Cardiac septum (tissue), 1 donor: ENCODE results near the gene LYZL6. TPM values are rescaled to one million over a fixed set of nuclear protein-coding genes. Genes with fewer than 3 reads are reported as not detected.

ENCODE experiments used
- DNase-seq: peaks from one replicate; pipeline ENCODE4 v3.0.0-alpha.2; 2020; ENCODE audit warnings: low spot score
- intact Hi-C: fragments of 100-400 bp; cut with DNase I; formaldehyde crosslinking; loops from one replicate; pipeline ENCODE4 v1.14.0; 2022
- long read RNA-seq: library from polyadenylated mRNA; unstranded; transcript quantifications from one replicate; pipeline ENCODE4 v2.0.0, GENCODE V29; 2021
- total RNA-seq: library from RNA; stranded (reverse); fragmentation: NEBNext Ultra II Directional; extraction: Animal tissue kit (Norgen Biotek cat#: 25700); gene quantifications from one replicate; pipeline ENCODE4 v1.2.1, GENCODE V29; 2021
- donor health status: DM: no; HTN: no; CAD: no.

The LYZL6 gene, protein sequence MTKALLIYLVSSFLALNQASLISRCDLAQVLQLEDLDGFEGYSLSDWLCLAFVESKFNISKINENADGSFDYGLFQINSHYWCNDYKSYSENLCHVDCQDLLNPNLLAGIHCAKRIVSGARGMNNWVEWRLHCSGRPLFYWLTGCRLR
- not detected for total RNA-seq
- long read RNA-seq = 0 reads

GRCh38 chr17:35943537-35943936 lies at the start of gene LYZL6:
Gene LYZL6 (minus strand): TSS chr17:35943713. CDS start chr17:35939356, 4,357 bp downstream.
- no peak for DNase-seq
- intact Hi-C loops = loop anchor here (10.0 kb wide), 1 partner anchor 59 kb away; the partner anchor contains the start of gene CCL5

DNA sequence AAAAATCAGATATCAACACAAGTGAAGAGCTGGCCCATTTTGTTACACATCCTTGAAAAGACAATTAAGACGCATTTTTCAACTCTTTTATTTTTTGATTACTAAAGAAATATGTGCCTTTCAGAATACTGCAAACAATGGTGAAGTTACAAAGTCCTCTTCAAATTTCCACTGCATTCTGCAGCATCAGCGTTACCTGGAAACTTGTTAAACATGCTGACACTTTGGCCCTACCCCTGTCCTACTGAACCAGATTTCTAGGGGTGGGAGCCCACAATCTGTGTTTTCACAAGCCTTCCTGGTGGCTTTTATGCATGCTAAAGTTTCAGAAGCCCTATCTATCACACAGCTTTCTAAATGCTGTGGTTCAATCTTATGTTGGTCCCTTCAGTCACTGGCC lies 47.6 kb upstream of the LYZL6 start:
- intact Hi-C loops = no loop called here
- DNase-seq = no peak

GRCh38 chr17:35988164-35988563 lies 44.7 kb upstream of the LYZL6 start:
- intact Hi-C loops = no loop called here
- DNase-seq = no peak

DNA sequence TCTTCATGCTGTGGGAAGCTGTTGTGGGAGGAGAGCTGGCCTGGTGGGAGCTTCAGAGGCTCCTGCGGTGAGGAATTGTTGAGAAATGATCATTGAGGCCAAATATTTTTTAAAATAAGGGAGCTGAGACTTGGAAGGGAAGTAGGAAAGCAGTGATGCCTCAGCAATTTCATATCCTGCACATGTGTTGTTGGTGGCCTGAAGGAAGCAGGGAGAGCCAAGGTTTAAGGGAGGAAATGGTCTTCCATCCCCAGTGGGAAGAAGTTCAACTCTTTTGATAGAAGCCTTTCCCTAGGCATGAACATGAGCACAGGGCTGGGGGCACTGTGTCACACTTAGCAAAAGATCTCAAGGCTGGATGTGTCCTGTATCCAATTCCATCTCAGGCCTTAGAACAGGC lies 43.1 kb upstream of the LYZL6 start, which contains the start of gene CCL14:
CCL14 (minus strand) TSS at position 87 of the 400 bp plus-strand sequence; CDS start at position 7, 80 bp downstream.
- no peak for DNase-seq

DNA sequence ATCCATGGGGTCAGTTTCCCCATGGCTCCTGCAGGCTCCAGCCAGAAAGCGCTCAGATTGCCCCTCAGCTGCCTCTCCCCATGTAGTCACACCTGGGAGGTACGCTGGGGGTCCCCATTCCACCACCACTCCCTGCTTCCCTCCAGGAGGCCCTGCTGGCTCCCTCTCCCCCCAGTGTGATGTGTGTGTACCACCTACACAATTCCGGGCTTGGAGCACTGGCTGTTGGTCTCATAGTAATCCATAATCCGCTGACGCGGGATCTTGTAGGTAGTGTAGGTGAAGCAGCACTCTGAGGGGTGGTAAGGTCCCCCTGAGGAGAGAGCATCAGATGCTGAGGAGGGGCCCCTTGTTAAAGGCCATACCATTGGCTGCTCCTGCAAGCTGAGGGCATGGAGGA lies 40.6 kb upstream of the LYZL6 start:
- intact Hi-C loops = no loop called here

More for the DNA sequence above, 43.1 kb upstream of the LYZL6 start, which contains the start of gene CCL14:
- intact Hi-C loops = no loop called here

GRCh38 chr17:35982409-35983191 lies 39.1 kb upstream of the LYZL6 start:
- intact Hi-C loops = no loop called here

More for the DNA sequence above, 40.6 kb upstream of the LYZL6 start:
- no peak for DNase-seq

DNA sequence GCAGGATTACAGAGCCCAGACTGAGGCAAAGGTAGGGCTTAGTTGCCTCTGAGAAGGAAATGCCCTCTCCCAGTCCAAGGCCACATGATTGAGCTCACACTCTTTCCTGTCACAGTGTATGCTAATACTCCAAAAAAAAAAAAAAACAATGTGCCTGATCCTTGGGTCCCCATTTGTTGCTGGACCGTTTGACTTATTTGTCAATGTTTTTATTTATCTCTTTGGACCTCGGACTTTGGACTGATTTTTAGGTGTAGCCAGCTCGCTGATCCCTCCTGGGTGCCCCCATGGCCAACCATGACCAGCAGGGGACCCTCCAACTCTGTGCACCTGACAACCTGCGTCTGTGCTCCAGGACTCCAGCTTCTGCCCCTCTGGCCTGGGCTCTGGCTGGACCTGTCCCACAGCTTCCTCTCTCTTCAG lies 38.4 kb upstream of the LYZL6 start:
- DNase-seq = no peak
- intact Hi-C loops = no loop called here

More at GRCh38 chr17:35982409-35983191, 39.1 kb upstream of the LYZL6 start:
- no peak for DNase-seq

DNA sequence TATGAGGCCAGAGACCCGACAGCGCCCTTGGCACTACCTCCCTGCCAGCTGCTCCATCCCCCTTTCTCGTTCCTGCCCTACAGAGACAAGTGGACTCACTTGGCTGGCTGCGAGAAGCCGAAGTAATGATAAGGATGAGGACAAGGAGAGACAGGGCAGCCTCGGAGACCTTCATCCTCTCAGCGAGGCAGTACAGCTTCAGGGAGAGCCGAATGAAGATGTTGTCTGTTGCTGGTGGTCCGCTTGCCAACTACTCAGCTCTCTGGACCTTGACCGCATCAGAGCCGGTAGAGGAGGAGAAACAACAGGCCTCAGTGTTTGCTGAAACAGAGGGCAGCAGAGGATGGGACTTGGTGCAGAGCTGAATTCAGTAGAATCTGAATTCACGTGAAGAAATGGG lies 37.7 kb upstream of the LYZL6 start, which contains the start of gene CCL16:
CCL16 (minus strand) TSS at position 252 of the 400 bp plus-strand sequence; CDS start at position 175, 77 bp downstream.
- no peak for DNase-seq
- intact Hi-C loops = no loop called here

DNA sequence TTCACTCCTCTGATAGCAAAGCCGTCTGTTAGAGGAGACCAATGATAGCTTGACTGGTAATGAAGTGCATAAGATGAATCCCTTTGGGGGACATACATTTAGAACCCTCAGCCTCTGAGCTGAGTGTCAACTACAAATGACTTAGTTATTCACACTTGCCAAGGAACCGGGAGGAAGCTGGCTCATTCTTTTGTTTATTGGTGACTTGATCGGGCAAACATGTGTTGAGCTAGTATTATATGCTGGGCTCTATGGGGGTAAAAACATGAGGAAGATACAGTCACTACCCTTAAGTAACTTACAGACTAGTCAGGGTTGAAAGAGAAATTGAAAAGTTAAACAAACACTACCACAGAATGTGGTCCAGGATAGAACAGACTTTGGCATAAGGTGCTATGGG lies 34.8 kb upstream of the LYZL6 start:
- no peak for DNase-seq
- intact Hi-C loops = loop anchor here (5.0 kb wide), 1 partner anchor 94 kb away; no protein-coding TSS in a partner anchor

DNA sequence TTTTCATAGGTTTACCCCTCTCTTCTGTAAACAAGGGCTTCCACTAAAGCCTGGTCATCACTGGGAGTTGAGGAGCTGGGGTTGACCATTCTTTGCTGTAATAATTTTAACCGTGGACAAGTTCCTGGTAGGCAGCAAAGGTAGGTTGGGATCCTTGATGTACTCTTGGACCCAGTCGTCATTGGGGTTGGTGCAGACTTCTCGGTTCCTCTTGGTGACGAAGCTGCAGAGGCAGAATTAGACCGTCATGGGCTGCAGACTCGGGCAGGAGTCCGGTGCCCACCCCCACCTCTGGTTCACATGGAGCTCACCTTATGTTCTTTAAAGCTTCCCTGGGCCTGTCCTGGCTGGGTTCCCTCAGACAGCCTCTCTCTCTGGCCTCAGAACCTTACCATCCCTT lies 34.0 kb upstream of the LYZL6 start:
- intact Hi-C loops = loop anchor here (5.0 kb wide), 1 partner anchor 95 kb away; no protein-coding TSS in a partner anchor
- DNase-seq = no peak

DNA sequence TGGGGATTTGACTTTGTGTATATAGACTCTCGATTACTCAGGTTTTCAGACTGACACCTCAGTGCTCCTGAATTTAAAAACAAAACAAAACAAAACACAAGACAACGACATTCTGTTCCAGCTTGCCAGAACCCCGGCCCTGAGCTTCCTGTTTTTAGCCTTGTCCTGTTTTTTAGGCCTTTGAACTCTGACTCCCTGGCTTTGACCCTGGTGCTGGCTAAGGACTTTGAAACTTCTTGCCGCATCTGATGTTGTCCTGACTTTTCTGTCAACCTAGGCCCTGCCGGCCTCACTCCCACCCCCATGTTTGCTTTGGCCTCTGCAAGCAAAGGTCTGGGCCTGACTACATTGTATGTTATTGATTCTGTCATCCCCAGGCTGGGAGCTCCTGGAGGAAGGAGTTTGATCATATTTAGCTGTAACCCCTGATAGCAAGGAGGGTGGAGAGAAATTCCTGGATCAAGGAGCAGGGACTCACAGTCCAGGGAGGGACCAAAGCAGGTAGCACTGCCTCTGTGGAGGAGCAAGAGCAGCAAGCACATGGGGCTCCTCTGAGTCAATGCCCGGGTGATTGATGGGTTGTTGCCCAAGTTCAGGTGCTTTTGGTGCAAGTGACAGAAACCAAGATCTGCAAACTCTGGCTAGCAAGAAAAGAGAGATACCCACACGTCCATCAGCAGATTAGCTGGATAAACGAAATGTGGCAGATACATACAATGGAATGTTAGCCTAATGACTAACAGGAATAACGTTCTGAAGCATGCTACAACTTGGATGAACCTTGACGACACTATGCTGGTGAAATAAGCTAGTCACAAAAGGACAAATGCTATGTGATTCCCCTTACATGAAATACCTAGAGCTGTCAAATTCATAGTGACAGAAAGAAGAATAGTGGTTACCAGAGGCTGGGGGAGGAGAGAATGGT lies 30.1 kb upstream of the LYZL6 start:
- intact Hi-C loops = no loop called here
- no peak for DNase-seq

DNA sequence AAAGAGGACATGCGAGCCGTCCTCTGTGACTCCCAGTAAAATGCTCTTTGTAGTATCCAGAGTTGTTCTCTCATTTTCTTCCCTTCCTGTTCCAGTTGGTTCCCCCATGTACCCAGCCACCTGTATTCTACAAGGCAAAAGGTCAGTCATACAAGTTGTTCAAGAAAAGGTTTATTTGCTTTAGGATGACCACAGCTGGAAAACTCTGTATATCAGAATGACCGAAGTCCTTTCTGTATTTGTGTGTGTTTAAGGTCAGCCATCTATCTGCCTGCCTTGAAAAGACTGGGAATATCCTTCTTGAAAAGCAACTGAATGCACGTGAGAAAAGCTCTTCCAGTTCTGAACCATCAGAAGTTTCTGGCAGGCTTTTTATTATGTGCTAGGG lies 29.4 kb upstream of the LYZL6 start:
- DNase-seq = no peak
- intact Hi-C loops = no loop called here

GRCh38 chr17:35972535-35972934 lies 29.0 kb upstream of the LYZL6 start:
- DNase-seq = no peak
- intact Hi-C loops = no loop called here

- intact Hi-C loops = no loop called here
- no peak for DNase-seq
Observed at GRCh38 chr17:35972066-35972465, 28.6 kb upstream of the LYZL6 start.

DNA sequence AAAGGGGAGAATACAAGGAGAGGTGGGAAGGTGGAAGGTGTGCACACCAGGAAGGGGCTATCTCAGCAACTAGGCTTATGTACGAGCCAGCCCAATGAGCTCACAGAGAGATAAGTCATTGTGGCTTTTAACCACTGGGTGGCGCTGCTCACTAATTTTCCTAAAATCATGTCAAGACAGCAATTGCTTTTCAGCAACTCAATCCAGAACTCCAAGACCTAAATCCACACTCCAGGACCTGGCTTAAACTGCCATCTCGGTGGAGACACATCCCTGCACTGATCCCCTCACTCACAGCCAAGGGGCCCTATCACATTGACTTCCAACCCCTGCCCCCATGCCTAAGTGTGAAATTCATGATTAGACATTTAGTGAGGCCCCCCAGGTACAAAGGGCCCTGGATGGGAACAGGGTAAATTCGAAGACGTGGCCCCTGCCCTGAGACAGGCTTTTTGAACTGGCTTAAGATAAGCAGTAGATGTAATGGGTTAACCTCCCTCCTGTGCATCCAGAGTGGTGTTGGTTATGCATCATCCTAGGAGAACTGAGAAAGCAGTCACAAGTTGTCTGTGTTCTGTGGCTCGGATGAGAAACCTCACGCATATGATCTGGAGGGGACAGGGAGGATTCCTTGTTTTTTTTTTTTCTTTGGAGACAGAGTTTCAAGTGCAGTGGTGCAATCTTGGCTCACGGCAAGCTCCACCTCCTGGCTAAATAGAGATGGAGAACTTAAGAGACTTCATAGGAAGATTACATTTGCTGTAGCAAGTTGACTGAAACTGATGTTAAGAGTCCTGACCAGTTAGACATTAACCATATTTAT lies 26.3 kb upstream of the LYZL6 start:
- peak; percentile 81 for DNase-seq
- intact Hi-C loops = loop anchor here (1.0 to 2.0 kb wide), 2 partner anchors 180 to 513 kb away; no protein-coding TSS in a partner anchor

DNA sequence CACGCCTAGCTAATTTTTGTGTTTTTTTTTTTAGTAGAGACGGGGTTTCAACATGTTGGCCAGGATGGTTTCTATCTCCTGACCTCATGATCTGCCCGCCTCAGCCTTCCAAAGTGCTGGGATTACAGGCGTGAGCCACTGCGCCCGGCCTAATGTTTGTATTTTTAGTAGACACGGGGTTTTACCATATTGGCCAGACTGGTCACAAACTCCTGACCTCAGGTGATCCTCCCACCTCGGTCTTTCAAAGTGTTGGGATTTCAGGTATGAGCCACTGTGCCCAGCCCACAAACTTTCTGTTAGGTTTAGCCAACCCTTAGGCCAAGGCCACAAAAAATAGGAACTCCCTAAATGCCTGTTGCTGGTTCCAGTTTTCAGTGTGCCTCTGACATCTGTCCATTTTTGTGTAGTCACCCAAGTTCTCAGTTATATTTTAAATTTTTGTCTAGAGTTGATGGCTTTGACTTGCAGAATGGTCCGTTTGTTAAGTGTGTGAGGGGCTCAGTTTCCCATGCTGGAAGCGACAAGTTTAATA lies 25.1 kb upstream of the LYZL6 start:
- intact Hi-C loops = loop anchor here (2.0 kb wide), 1 partner anchor 514 kb away; no protein-coding TSS in a partner anchor
- no peak for DNase-seq

DNA sequence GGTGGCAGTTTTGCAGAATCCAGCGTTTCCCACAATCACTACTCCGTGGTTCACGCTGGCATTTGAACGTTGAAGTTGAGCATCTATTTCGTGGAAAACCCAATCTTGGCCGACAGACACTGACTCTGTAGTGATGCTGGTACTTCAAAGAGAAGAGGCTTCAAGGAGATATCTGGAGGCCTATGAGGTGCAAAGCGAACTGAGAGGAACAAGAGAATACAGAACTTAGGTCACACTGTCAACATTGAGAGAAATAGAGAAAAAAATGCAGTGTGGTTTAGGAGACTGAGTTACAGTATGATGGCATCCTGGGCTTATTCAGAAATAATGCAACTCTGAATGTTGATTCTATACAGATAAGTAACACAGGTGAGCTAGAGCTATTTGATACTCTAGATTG lies 21.8 kb upstream of the LYZL6 start:
- DNase-seq = no peak
- intact Hi-C loops = no loop called here

DNA sequence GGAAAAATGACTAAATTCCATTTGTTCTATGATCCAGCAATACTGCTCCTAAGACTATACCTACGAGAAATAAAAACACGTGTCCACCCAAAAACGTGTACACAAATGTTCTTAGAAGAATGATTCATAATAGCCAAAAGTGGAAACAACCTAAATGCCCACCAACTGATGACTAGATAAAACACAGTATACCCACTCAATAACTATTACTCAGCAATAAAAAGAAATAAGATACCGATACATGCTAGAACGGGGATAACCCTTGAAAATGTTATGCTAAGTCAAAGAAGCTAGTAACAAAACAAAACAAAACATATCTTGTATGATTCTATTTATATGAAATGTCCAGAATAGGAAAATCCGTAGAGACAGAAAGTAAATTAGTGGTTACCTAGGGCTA lies 20.1 kb upstream of the LYZL6 start:
- intact Hi-C loops = no loop called here
- no peak for DNase-seq
